KMS-11 (cell line): ENCODE results near the gene INVS.
"Not testable (repeated sequence)": the region's sequence is repeated elsewhere in the genome, so short reads cannot be mapped to it uniquely, and the experiment has no call there.

Experiments used
- H2AFZ ChIP-seq: fragments of 200-600 bp; sonication (generic); 2 replicates; pipeline ENCODE4 v1.6.1; 2016; ENCODE audit warnings: antibody characterized with exemption, mixed run types, low read depth
- H3K27ac ChIP-seq: fragments of 200-600 bp; sonication (generic); 2 replicates; pipeline ENCODE4 v1.6.1; 2016; ENCODE audit warnings: mild to moderate bottlenecking, mixed run types
- H3K27me3 ChIP-seq: fragments of 200-600 bp; sonication (generic); 2 replicates; pipeline ENCODE4 v1.6.1; 2017; ENCODE audit warnings: mild to moderate bottlenecking, low read depth, mixed run types, moderate library complexity; ENCODE audit not compliant: insufficient read depth
- H3K36me3 ChIP-seq: fragments of 200-600 bp; sonication (generic); 2 replicates; pipeline ENCODE4 v1.6.1; 2017; ENCODE audit warnings: mild to moderate bottlenecking, mixed run types; ENCODE audit not compliant: insufficient read depth
- H3K4me1 ChIP-seq: fragments of 200-600 bp; sonication (generic); 2 replicates; pipeline ENCODE4 v1.6.1; 2016; ENCODE audit warnings: mild to moderate bottlenecking, low read depth, mixed run types; ENCODE audit not compliant: poor library complexity, severe bottlenecking
- H3K4me2 ChIP-seq: fragments of 200-600 bp; sonication (generic); 2 replicates; pipeline ENCODE4 v1.7.0; 2016; ENCODE audit warnings: mild to moderate bottlenecking, mixed run types
- H3K4me3 ChIP-seq: fragments of 200-600 bp; sonication (generic); IDR thresholded peaks from 2 replicates; pipeline ENCODE4 v1.6.1; 2017; ENCODE audit warnings: low read depth, low read length, mixed read lengths; ENCODE audit not compliant: insufficient read depth
- H3K79me2 ChIP-seq: fragments of 200-600 bp; sonication (generic); 2 replicates; pipeline ENCODE4 v1.6.1; 2016; ENCODE audit warnings: low read depth, mixed run types; ENCODE audit not compliant: insufficient read depth
- H3K9ac ChIP-seq: fragments of 200-600 bp; sonication (generic); 2 replicates; pipeline ENCODE4 v1.6.1; 2016; ENCODE audit warnings: mild to moderate bottlenecking, mixed run types
- H4K20me1 ChIP-seq: fragments of 200-600 bp; sonication (generic); 2 replicates; pipeline ENCODE4 v1.6.1; 2016; ENCODE audit warnings: mild to moderate bottlenecking, mixed run types; ENCODE audit not compliant: insufficient read depth
- TF ChIP-seq, protein P1 (sequence below): fragments of 200-600 bp; sonication (generic); conservative IDR thresholded peaks from 2 replicates; pipeline ENCODE4 v1.6.1; 2017; ENCODE audit warnings: low read depth, mild to moderate bottlenecking, antibody characterized with exemption, low read length, moderate library complexity, mixed read lengths

Gene INVS

DNA sequence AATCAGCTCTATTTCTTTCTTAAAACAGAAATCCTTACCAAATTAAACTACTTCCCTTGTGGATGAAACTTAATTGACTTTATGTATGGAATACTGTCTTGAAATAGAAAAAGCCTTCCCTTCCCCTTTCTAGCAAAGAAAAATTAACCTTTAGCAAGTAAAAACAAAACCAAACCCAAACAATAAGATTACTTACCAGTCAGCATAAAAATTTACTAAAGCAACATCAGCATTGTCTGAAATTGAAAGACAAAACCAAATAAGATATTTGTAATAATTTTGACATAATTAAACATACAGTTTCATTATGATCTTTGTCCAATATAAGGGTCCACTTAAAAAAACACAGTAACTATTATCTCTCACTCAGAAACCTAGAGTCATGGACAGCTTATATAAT lies 41.4 kb upstream of the INVS start:
- no peak overlapping the region for H3K27ac ChIP-seq
- H3K9ac ChIP-seq, result no peak overlapping the region
- H3K36me3 ChIP-seq, result no peaks in the 10 kb centered on the region
- H2AFZ ChIP-seq, result no peak overlapping the region
- TF ChIP-seq, protein P1, sequence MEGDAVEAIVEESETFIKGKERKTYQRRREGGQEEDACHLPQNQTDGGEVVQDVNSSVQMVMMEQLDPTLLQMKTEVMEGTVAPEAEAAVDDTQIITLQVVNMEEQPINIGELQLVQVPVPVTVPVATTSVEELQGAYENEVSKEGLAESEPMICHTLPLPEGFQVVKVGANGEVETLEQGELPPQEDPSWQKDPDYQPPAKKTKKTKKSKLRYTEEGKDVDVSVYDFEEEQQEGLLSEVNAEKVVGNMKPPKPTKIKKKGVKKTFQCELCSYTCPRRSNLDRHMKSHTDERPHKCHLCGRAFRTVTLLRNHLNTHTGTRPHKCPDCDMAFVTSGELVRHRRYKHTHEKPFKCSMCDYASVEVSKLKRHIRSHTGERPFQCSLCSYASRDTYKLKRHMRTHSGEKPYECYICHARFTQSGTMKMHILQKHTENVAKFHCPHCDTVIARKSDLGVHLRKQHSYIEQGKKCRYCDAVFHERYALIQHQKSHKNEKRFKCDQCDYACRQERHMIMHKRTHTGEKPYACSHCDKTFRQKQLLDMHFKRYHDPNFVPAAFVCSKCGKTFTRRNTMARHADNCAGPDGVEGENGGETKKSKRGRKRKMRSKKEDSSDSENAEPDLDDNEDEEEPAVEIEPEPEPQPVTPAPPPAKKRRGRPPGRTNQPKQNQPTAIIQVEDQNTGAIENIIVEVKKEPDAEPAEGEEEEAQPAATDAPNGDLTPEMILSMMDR, result no peak
- no peaks in the 10 kb centered on the region for H3K27me3 ChIP-seq
- H3K79me2 ChIP-seq, result no peaks in the 10 kb centered on the region
- peaks cover 36% of the 10 kb centered on the region for H3K4me1 ChIP-seq
- H3K4me3 ChIP-seq, result no peak overlapping the region
- no peaks in the 10 kb centered on the region for H4K20me1 ChIP-seq
- no peak overlapping the region for H3K4me2 ChIP-seq

DNA sequence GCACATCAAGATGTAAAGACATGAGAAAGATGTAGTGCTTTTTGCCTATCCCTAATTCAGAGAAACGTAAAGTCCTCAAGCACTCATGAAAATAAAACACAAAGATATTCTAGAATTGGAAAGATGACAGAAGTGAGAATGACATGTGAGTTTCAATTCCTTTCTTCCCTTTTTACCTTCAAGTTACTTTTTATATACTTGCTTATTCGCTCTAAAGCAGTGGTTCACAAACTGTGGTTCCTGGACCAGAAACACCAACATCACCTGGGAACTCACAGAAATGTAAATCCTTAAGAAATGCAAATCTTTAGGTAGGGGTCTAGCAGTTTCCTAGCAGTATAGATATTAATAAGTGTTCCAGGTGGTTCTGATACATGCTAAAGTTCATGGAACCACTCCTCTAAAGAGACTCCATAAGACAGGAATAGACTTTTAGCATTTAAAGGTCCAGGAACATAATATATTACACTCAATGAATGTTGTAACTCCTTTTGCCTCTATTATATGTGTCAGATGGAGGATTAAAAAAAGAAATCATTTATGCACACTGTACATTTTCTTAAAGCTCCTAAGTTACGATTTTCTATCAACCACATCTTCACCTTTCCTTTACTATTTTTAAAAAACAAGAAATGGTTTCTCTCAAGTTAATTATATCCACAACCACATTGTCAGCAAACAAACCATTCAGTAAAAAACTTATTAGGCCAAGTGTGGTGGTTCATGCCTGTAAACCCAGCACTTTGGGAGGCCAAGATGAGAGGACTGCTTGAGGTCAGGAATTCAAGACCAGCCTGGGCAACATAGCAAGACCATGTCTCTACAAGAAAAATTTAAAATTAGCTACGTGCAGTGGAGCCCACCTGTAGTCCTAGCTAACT lies 40.1 kb upstream of the INVS start:
- Histone ChIP-seq H3K27me3 (no peaks in the 10 kb centered on the region), H3K9ac (no peak overlapping the region), H2AFZ (no peak overlapping the region), H3K4me3 (no peak overlapping the region), H4K20me1 (no peaks in the 10 kb centered on the region), H3K79me2 (0 out of 2 replicates have a peak, but pooled peaks cover 7% of the 10 kb centered on the region), H3K27ac (peak overlapping the region; percentile 8; the same call in 1 of the 2 replicates), H3K4me2 (peak overlapping the region; percentile 37), H3K4me1 (peaks cover 36% of the 10 kb centered on the region), H3K36me3 (no peaks in the 10 kb centered on the region)
- TF ChIP-seq, protein P1, result no peak

DNA sequence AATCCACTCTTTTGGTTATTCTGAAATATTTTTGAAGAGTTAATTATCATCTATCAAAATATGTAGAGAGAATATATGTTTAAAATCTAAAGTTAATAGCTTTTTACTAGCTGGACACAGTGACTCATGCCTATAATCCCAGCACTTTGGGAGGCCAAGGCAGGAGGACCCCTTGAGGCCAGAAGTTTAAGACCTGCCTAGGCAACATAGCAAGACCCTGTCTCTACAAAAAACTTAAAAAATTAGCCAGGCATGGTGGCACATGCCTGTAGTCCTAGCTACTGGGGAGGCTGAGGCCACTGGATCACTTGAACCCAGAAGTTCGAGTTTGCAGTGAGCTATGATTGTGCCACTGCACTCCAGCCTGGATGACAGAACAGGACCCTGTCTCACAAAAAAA lies 36.4 kb upstream of the INVS start:
- not testable (repeated sequence) for H2AFZ ChIP-seq, H3K4me2 ChIP-seq, H3K4me3 ChIP-seq, H3K36me3 ChIP-seq, H4K20me1 ChIP-seq, H3K27ac ChIP-seq, H3K27me3 ChIP-seq, H3K9ac ChIP-seq
- H3K4me1 ChIP-seq, result peaks cover 38% of the 10 kb centered on the region
- H3K79me2 ChIP-seq, result peaks cover 15% of the 10 kb centered on the region; the same call in 1 of the 2 replicates

DNA sequence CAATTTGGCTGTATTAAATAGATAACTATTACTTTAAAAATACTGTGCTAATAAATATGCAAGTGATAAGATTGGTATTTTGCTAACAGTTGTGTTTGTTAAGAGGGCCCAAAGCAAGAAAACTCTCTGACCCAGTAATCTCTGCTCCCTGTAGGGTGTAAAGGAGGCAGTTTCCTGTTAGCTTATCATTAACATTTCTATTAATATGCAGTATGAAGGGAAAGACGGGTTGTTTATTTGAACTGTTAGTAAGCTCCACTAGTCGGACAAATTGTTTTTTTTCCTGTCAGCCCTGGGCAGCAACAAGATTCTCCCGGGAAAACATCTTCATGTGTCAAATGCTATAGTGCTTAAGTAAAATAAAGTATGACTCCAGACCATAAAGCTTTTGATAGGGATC lies 35.9 kb upstream of the INVS start:
- H3K4me2 ChIP-seq, result no peak overlapping the region

More for the DNA sequence above, 35.9 kb upstream of the INVS start:
- H4K20me1 ChIP-seq, result no peaks in the 10 kb centered on the region; the same call in 1 of the 2 replicates
- peaks cover 15% of the 10 kb centered on the region; the same call in 1 of the 2 replicates for H3K79me2 ChIP-seq
- TF ChIP-seq, protein P1, result no peak
- peaks cover 33% of the 10 kb centered on the region for H3K4me1 ChIP-seq
- H2AFZ ChIP-seq, result no peak overlapping the region
- no peak overlapping the region for H3K27ac ChIP-seq
- no peaks in the 10 kb centered on the region for H3K27me3 ChIP-seq
- H3K36me3 ChIP-seq, result no peaks in the 10 kb centered on the region
- H3K4me3 ChIP-seq, result no peak overlapping the region
- no peak overlapping the region for H3K9ac ChIP-seq
